Naive thymus-derived CD8-positive, alpha-beta T cell (primary cell): ENCODE results near the gene SLC29A2. TPM values are rescaled to one million over a fixed set of nuclear protein-coding genes. Genes with fewer than 3 reads are reported as not detected.

Experiments
- ATAC-seq, 2 donors: fragments of 150-1000 bp; cut with Tn5 transposase in 1 of 2; sonication (Bioruptor Pico), chemical (Tn5 transposase) in 1 of 2; 1 replicate in 1 of 2; 2 replicates in 1 of 2; pipeline ENCODE4 v1.10.0; 2021; ENCODE audit warnings: mild to moderate bottlenecking in 2 of 2, moderate library complexity in 2 of 2
- POLR2A ChIA-PET: fragments of 350-600 bp; sonication (Branson Sonifier 250); formaldehyde crosslinking; loops from one replicate; lab custom pipeline; 2021; ENCODE audit warnings: antibody characterized with exemption; lab: Charles Lee
- DNase-seq, 10 donors: peaks; one replicate each; pipeline versions ENCODE4 v3.0.0 to v3.0.0-alpha.2; 2020 to 2022
- H3K27ac Mint-ChIP-seq, 10 donors: one replicate each; pipeline ENCODE4 v1.8.0; 2020 to 2022; ENCODE audit warnings: mild to moderate bottlenecking in 10 of 10, mixed read lengths in 10 of 10, moderate library complexity in 4 of 10, inconsistent platforms in 1 of 10
- H3K27me3 Mint-ChIP-seq, 5 donors: one replicate each; pipeline ENCODE4 v1.8.0; 2021 to 2022; ENCODE audit warnings: mixed read lengths in 5 of 5
- H3K36me3 Mint-ChIP-seq, 3 donors: one replicate each; pipeline ENCODE4 v1.8.0; 2020 to 2022; ENCODE audit warnings: mixed read lengths in 3 of 3, mild to moderate bottlenecking in 2 of 3, inconsistent platforms in 1 of 3
- H3K4me1 Mint-ChIP-seq, 4 donors: one replicate each; pipeline ENCODE4 v1.8.0; 2021 to 2022; ENCODE audit warnings: mixed read lengths in 4 of 4
- H3K4me3 Mint-ChIP-seq, 10 donors: one replicate each; pipeline ENCODE4 v1.8.0; 2020 to 2022; ENCODE audit warnings: mild to moderate bottlenecking in 10 of 10, mixed read lengths in 10 of 10, moderate library complexity in 6 of 10, inconsistent platforms in 1 of 10
- H3K9me3 Mint-ChIP-seq, 9 donors: one replicate each; pipeline ENCODE4 v1.8.0; 2020 to 2022; ENCODE audit warnings: mixed read lengths in 9 of 9, mild to moderate bottlenecking in 3 of 9, inconsistent platforms in 1 of 9, moderate library complexity in 1 of 9
- polyA plus RNA-seq, 3 donors: library from polyadenylated mRNA; unstranded; fragments of 300-500 nt; fragmentation: Illumina TruSeq; gene quantifications; one replicate each; pipeline ENCODE4 v1.2.3, GENCODE V29; 2021
- total RNA-seq, 8 experiments: library from RNA in 2 of 8; stranded (reverse) in 2 of 8; gene quantifications; one replicate each; pipeline ENCODE4 v1.2.3 and lab custom pipeline; 2021 to 2026

Gene SLC29A2
- total and polyA plus RNA-seq, 5 experiments from 2014 or later = 1.4 to 13.9 (median 3.9) TPM

- peaks cover 2 to 20% (median 5%) of the 10 kb centered on the region in 3 donors for H3K36me3 Mint-ChIP-seq
- POLR2A ChIA-PET = interaction anchor here (0.5 to 4.8 kb wide), 6 partner anchors 8 to 49 kb away, joined by 3 to 35 read pairs (median 10); partner anchors contain the start of genes B4GAT1, BRMS1 and CD248
- ATAC-seq = peak; percentile 81 to 86
- peaks cover 15 to 30% (median 24%) of the 10 kb centered on the region in 4 donors for H3K4me1 Mint-ChIP-seq
- H3K4me3 Mint-ChIP-seq = peak within 1 kb of the TSS; percentile 89 to 96 (median 92)
- peak within 1 kb of the TSS; percentile 35 to 96 (median 92) for H3K27ac Mint-ChIP-seq
- no peaks in the 10 kb centered on the region for H3K27me3 Mint-ChIP-seq
- H3K9me3 Mint-ChIP-seq = no peaks in the 10 kb centered on the region
- DNase-seq = peak in 9 of 10 donors; percentile 12 to 80 (median 62)
These were observed 35.1 kb downstream of the SLC29A2 start, which contains the start of gene RIN1 for GRCh38 chr11:66336234-66337102. Gene RIN1 (minus strand): TSS chr11:66336434. CDS start chr11:66336402, 32 bp downstream.

- H3K27ac Mint-ChIP-seq = peak overlapping the region in 8 of 10 donors; percentile 35 to 96 (median 92)
- H3K36me3 Mint-ChIP-seq = peaks cover 0 to 16% (median 3%) of the 10 kb centered on the region in 3 donors
- ATAC-seq = peak; percentile 4 to 36
- H3K9me3 Mint-ChIP-seq = no peaks in the 10 kb centered on the region
- DNase-seq = peak in 2 of 10 donors; percentile 9 to 60
- no peaks in the 10 kb centered on the region for H3K27me3 Mint-ChIP-seq
- peak overlapping the region; percentile 89 to 96 (median 92) for H3K4me3 Mint-ChIP-seq
- POLR2A ChIA-PET = interaction anchor here (0.5 to 4.8 kb wide), 10 partner anchors 9 to 1108 kb away, joined by 3 to 35 read pairs (median 4); partner anchors contain the start of genes B4GAT1, BRMS1, CD248 and SLC29A2
- H3K4me1 Mint-ChIP-seq = peaks cover 13 to 28% (median 23%) of the 10 kb centered on the region in 4 donors
These were observed 35.9 kb downstream of the SLC29A2 start for GRCh38 chr11:66335531-66336233.

- Mint-ChIP-seq H3K27ac (peak overlapping the region in 4 of 10 donors; percentile 36 to 85 (median 72)), H3K4me3 (peak overlapping the region; percentile 54 to 96 (median 79)), H3K36me3 (peaks cover 0 to 11% (median 3%) of the 10 kb centered on the region in 3 donors), H3K27me3 (no peaks in the 10 kb centered on the region), H3K4me1 (peaks cover 13 to 28% (median 23%) of the 10 kb centered on the region in 4 donors), H3K9me3 (no peaks in the 10 kb centered on the region)
- no peak for ATAC-seq
- DNase-seq = peak in 1 of 10 donors; percentile 59
- POLR2A ChIA-PET = interaction anchor here (0.8 to 4.8 kb wide), 7 partner anchors 8 to 52 kb away, joined by 3 to 35 read pairs (median 7); partner anchors contain the start of genes B4GAT1, BRMS1, CD248 and SLC29A2
These were observed 36.7 kb downstream of the SLC29A2 start for GRCh38 chr11:66334605-66335442.

- peaks cover 0 to 9% (median under 1%) of the 10 kb centered on the region in 3 donors for H3K36me3 Mint-ChIP-seq
- H3K4me3 Mint-ChIP-seq = peak overlapping the region in 3 of 10 donors; percentile 21 to 39 (median 23)
- POLR2A ChIA-PET = interaction anchor here (0.8 to 4.8 kb wide), 6 partner anchors 10 to 1475 kb away, joined by 4 to 35 read pairs (median 10); partner anchors contain the start of genes B4GAT1, BRMS1, CD248 and SLC29A2
These were observed 37.5 kb downstream of the SLC29A2 start for GRCh38 chr11:66333896-66334604.

GRCh38 chr11:66333220-66333877 is 38.2 kb downstream of the SLC29A2 start:
- no peak for ATAC-seq
- DNase-seq = peak in 1 of 10 donors; percentile 49
- POLR2A ChIA-PET = interaction anchor here (0.8 to 5.1 kb wide), 3 partner anchors 11 to 1474 kb away, joined by 4 to 45 read pairs (median 35); partner anchors contain the start of gene BRMS1
- peaks cover 13 to 32% (median 29%) of the 10 kb centered on the region in 4 donors for H3K4me1 Mint-ChIP-seq
- no peaks in the 10 kb centered on the region for H3K27me3 Mint-ChIP-seq
- no peak overlapping the region for H3K27ac Mint-ChIP-seq
- H3K36me3 Mint-ChIP-seq = peaks cover 0 to 5% (median 0%) of the 10 kb centered on the region in 3 donors
- no peak overlapping the region for H3K4me3 Mint-ChIP-seq
- no peaks in the 10 kb centered on the region for H3K9me3 Mint-ChIP-seq

More at GRCh38 chr11:66333896-66334604, 37.5 kb downstream of the SLC29A2 start:
- ATAC-seq (no peak), DNase-seq (peak in 1 of 10 donors; percentile 57)
- H3K27me3 Mint-ChIP-seq = no peaks in the 10 kb centered on the region
- peaks cover 12 to 29% (median 23%) of the 10 kb centered on the region in 4 donors for H3K4me1 Mint-ChIP-seq
- peak overlapping the region in 1 of 10 donors; percentile 43 for H3K27ac Mint-ChIP-seq
- no peaks in the 10 kb centered on the region for H3K9me3 Mint-ChIP-seq

- Mint-ChIP-seq H3K4me3 (no peak overlapping the region), H3K27ac (peak overlapping the region in 2 of 10 donors; percentile 28 to 62), H3K4me1 (peaks cover 19 to 38% (median 37%) of the 10 kb centered on the region in 4 donors), H3K27me3 (no peaks in the 10 kb centered on the region), H3K36me3 (peaks cover 0 to 5% (median 0%) of the 10 kb centered on the region in 3 donors), H3K9me3 (no peaks in the 10 kb centered on the region)
- POLR2A ChIA-PET = interaction anchor here (1.7 to 5.1 kb wide), 4 partner anchors 12 to 21 kb away, joined by 4 to 45 read pairs (median 20); partner anchors contain the start of gene BRMS1
- DNase-seq (peak in 1 of 10 donors; percentile 50), ATAC-seq (no peak)
These were observed 39.0 kb downstream of the SLC29A2 start for GRCh38 chr11:66332371-66333219.

- POLR2A ChIA-PET = interaction anchor here (0.6 to 5.1 kb wide), 6 partner anchors 12 to 1001 kb away, joined by 3 to 45 read pairs (median 4); partner anchors contain the start of gene BRMS1
- peak in 1 of 10 donors; percentile 24 for DNase-seq
- peak overlapping the region in 2 of 10 donors; percentile 21 to 28 for H3K27ac Mint-ChIP-seq
- no peaks in the 10 kb centered on the region for H3K27me3 Mint-ChIP-seq
- H3K36me3 Mint-ChIP-seq = no peaks in the 10 kb centered on the region
- H3K9me3 Mint-ChIP-seq = no peaks in the 10 kb centered on the region
- H3K4me3 Mint-ChIP-seq = no peak overlapping the region
- no peak for ATAC-seq
- peaks cover 21 to 37% (median 35%) of the 10 kb centered on the region in 4 donors for H3K4me1 Mint-ChIP-seq
These were observed 39.8 kb downstream of the SLC29A2 start for GRCh38 chr11:66331542-66332370.

GRCh38 chr11:66330931-66331330 is 40.6 kb downstream of the SLC29A2 start:
- H3K9me3 Mint-ChIP-seq = no peaks in the 10 kb centered on the region
- peak in 1 of 10 donors; percentile 59 for DNase-seq
- no peak for ATAC-seq
- no peak overlapping the region for H3K4me3 Mint-ChIP-seq
- peaks cover 17 to 37% (median 34%) of the 10 kb centered on the region in 4 donors for H3K4me1 Mint-ChIP-seq
- POLR2A ChIA-PET = interaction anchor here (0.5 to 5.1 kb wide), 7 partner anchors 13 to 1000 kb away, joined by 3 to 45 read pairs (median 4); partner anchors contain the start of gene BRMS1
- H3K36me3 Mint-ChIP-seq = no peaks in the 10 kb centered on the region
- no peak overlapping the region for H3K27ac Mint-ChIP-seq
- H3K27me3 Mint-ChIP-seq = no peaks in the 10 kb centered on the region
